B cell (primary cell): Measurements from ENCODE around the gene HK2. TPM values are rescaled to one million over a fixed set of nuclear protein-coding genes. Genes with fewer than 3 reads are reported as not detected.

Source experiments
- ATAC-seq: fragments of 200-7000 bp; cut with Tn5 transposase; one replicate; pipeline ENCODE4 v1.10.0; 2021; ENCODE audit warnings: low read depth, mild to moderate bottlenecking, moderate number of reproducible peaks, moderate library complexity
- CTCF ChIA-PET: fragments of 350-600 bp; sonication (Branson Sonifier 250); formaldehyde crosslinking; loops from one replicate; lab custom pipeline; 2021; ENCODE audit warnings: antibody characterized with exemption, inconsistent platforms; lab: Charles Lee
- POLR2A ChIA-PET: fragments of 350-600 bp; sonication (Branson Sonifier 250); formaldehyde crosslinking; loops from one replicate; lab custom pipeline; 2021; ENCODE audit warnings: antibody characterized with exemption; lab: Charles Lee
- DNase-seq: peaks from one replicate; pipeline ENCODE4 v3.0.0; 2013
- H2AFZ ChIP-seq: 2 replicates; pipeline ENCODE4 v1.6.1; 2012; ENCODE audit warnings: mild to moderate bottlenecking, low read depth, low read length; ENCODE audit not compliant: insufficient read depth, poor library complexity, severe bottlenecking
- H3K27ac ChIP-seq, 2 donors: 1 replicate in 1 of 2; 2 replicates in 1 of 2; pipeline ENCODE4 v1.5.1; 2012 to 2013; ENCODE audit warnings: low read length in 2 of 2, mild to moderate bottlenecking in 2 of 2, moderate library complexity in 1 of 2
- H3K27me3 ChIP-seq, 4 experiments: fragments of 200-600 bp in 1 of 4; sonication (generic) in 1 of 4; replicated peaks in 1 of 4; 1 replicate in 2 of 4; 2 replicates in 2 of 4; pipeline versions ENCODE4 v1.6.1 to v1.7.0; 2013 to 2016; ENCODE audit warnings: low read length in 3 of 4, mild to moderate bottlenecking in 2 of 4, mixed read lengths in 1 of 4, moderate library complexity in 1 of 4; ENCODE audit not compliant: insufficient read depth in 4 of 4, control insufficient read depth in 3 of 4; ENCODE audit errors: control extremely low read depth in 1 of 4
- H3K36me3 ChIP-seq, 2 experiments: replicated peaks in 1 of 2; 1 replicate in 1 of 2; 2 replicates in 1 of 2; pipeline versions ENCODE4 v1.6.1 to v1.7.1; 2013; ENCODE audit warnings: low read length in 1 of 2; ENCODE audit not compliant: insufficient read depth in 2 of 2, control insufficient read depth in 1 of 2; ENCODE audit errors: control extremely low read depth in 1 of 2, extremely low read depth in 1 of 2
- H3K4me1 ChIP-seq, 2 donors: fragments of 200-600 bp in 1 of 2; sonication (generic) in 1 of 2; 1 replicate in 1 of 2; 2 replicates in 1 of 2; pipeline versions ENCODE4 v1.5.1 to v1.6.1; 2013 to 2017; ENCODE audit warnings: low read length in 2 of 2; ENCODE audit not compliant: control insufficient read depth in 2 of 2, insufficient read depth in 2 of 2
- H3K4me2 ChIP-seq: replicated peaks from 2 replicates; pipeline ENCODE3; 2012; ENCODE audit warnings: mild to moderate bottlenecking, low read depth, low read length; ENCODE audit not compliant: poor library complexity, severe bottlenecking
- H3K4me3 ChIP-seq, 5 experiments: fragments of 200-600 bp in 1 of 5; sonication (generic) in 1 of 5; 1 replicate in 3 of 5; 2 replicates in 2 of 5; pipeline versions ENCODE4 v1.5.1 to v1.7.0; 2011 to 2016; ENCODE audit warnings: low read length in 4 of 5, mild to moderate bottlenecking in 4 of 5, low read depth in 2 of 5, control low read depth in 1 of 5, moderate library complexity in 1 of 5; ENCODE audit not compliant: insufficient read depth in 1 of 5; ENCODE audit errors: control extremely low read depth in 1 of 5, extremely low read depth in 1 of 5
- H3K79me2 ChIP-seq: fragments of 200-600 bp; sonication (generic); one replicate; pipeline ENCODE4 v1.6.0; 2016; ENCODE audit warnings: low read length; ENCODE audit not compliant: control insufficient read depth, insufficient read depth
- H3K9ac ChIP-seq: fragments of 200-600 bp; sonication (generic); 2 replicates; pipeline ENCODE4 v1.6.1; 2017; ENCODE audit warnings: mild to moderate bottlenecking, low read length, moderate library complexity
- H3K9me3 ChIP-seq, 3 donors: one replicate each; pipeline versions ENCODE4 v1.6.1 to v1.7.1; 2013; ENCODE audit warnings: low read length in 2 of 3; ENCODE audit not compliant: control insufficient read depth in 2 of 3, insufficient read depth in 1 of 3; ENCODE audit errors: control extremely low read depth in 1 of 3
- H4K20me1 ChIP-seq: 2 replicates; pipeline ENCODE4 v1.6.0; 2012; ENCODE audit warnings: mild to moderate bottlenecking, low read length; ENCODE audit not compliant: insufficient read depth, control insufficient read depth, poor library complexity, severe bottlenecking
- H3K27ac Mint-ChIP-seq: one replicate; pipeline ENCODE4 v1.8.0; 2021; ENCODE audit warnings: mixed read lengths
- H3K27me3 Mint-ChIP-seq: one replicate; pipeline ENCODE4 v1.8.0; 2021; ENCODE audit warnings: mixed read lengths
- H3K4me1 Mint-ChIP-seq: one replicate; pipeline ENCODE4 v1.8.0; 2021; ENCODE audit warnings: mixed read lengths
- H3K4me3 Mint-ChIP-seq: one replicate; pipeline ENCODE4 v1.8.0; 2021; ENCODE audit warnings: mixed read lengths
- H3K9me3 Mint-ChIP-seq: one replicate; pipeline ENCODE4 v1.8.0; 2022; ENCODE audit warnings: mixed read lengths; ENCODE audit not compliant: insufficient read depth
- CTCF ChIP-seq: fragments of 200-600 bp; IDR thresholded peaks from one replicate; pipeline ENCODE4 v1.8.0; 2022; ENCODE audit warnings: antibody characterized with exemption, mild to moderate bottlenecking
- EZH2 ChIP-seq: IDR thresholded peaks from 2 replicates; pipeline ENCODE4 v1.6.1; 2012; ENCODE audit warnings: borderline replicate concordance, low read depth, mild to moderate bottlenecking, moderate library complexity, low read length; ENCODE audit not compliant: insufficient read depth, poor library complexity, severe bottlenecking
- WGBS: methylation state at CpG from one replicate; pipeline ENCODE4 v1.1.5; 2013; ENCODE audit warnings: missing lambda C conversion rate; ENCODE audit not compliant: insufficient coverage; 5-methylcytosine and 5-hydroxymethylcytosine counted together
- intact Hi-C: fragments of 100-400 bp; cut with micrococcal nuclease; formaldehyde crosslinking; loops from one replicate; pipeline ENCODE4 v1.10.0; 2022
- polyA plus RNA-seq: library from polyadenylated mRNA; depleted of rRNA; stranded (reverse); fragments of >200 nt; gene quantifications from 2 replicates; pipeline ENCODE4 v1.2.3, GENCODE V29; 2012
- total RNA-seq, 2 donors: library from RNA; stranded (reverse); fragments of 120-200 nt in 1 of 2; gene quantifications; 1 replicate in 1 of 2; 2 replicates in 1 of 2; pipeline versions ENCODE4 v1.2.3 to v1.2.4, GENCODE V29; 2013 to 2022

HK2 gene
- total and polyA plus RNA-seq, 2 donors (not counting 1 experiment from before 2014, with no cell fraction given): 5.0 to 5.7 TPM

GRCh38 chr2:74867841-74868658 is 34.1 kb downstream of the HK2 start:
- intact Hi-C loops: no loop called here
- 98% methylated on average over 8 of the region's 14 CpGs for WGBS
- CTCF ChIA-PET: interaction anchor here (1.0 to 1.6 kb wide), 4 partner anchors 8 to 177 kb away, joined by 3 to 6 read pairs (median 4); no protein-coding TSS in a partner anchor
- Histone ChIP-seq H3K27me3 (no peaks in the 10 kb centered on the region), H4K20me1 (no peaks in the 10 kb centered on the region), H2AFZ (no peak overlapping the region), H3K36me3 (peaks cover 9 to 20% of the 10 kb centered on the region in 2 experiments), H3K4me3 (no peak overlapping the region), H3K9ac (no peak overlapping the region), H3K4me1 (peaks cover 17 to 32% of the 10 kb centered on the region in 2 donors), H3K9me3 (peaks cover 0 to 3% (median 0%) of the 10 kb centered on the region in 3 donors), H3K4me2 (no peak overlapping the region), H3K79me2 (peaks cover 16% of the 10 kb centered on the region), H3K27ac (no peak overlapping the region)
- ATAC-seq: no peak
- TF ChIP-seq CTCF (no peak), EZH2 (no peak)
- peaks cover 42% of the 10 kb centered on the region for H3K4me1 Mint-ChIP-seq
- no peaks in the 10 kb centered on the region for H3K9me3 Mint-ChIP-seq
- no peak for DNase-seq
- no peak overlapping the region for H3K4me3 Mint-ChIP-seq
- POLR2A ChIA-PET: no interaction called here
- peak overlapping the region; percentile 21 for H3K27ac Mint-ChIP-seq
- H3K27me3 Mint-ChIP-seq: no peaks in the 10 kb centered on the region

- peak overlapping the region; percentile 1 for H3K4me2 ChIP-seq
- H3K27me3 ChIP-seq: no peaks in the 10 kb centered on the region
- no peak overlapping the region for H3K27ac ChIP-seq
- Mint-ChIP-seq H3K27ac (no peak overlapping the region), H3K4me1 (peaks cover 29% of the 10 kb centered on the region), H3K27me3 (no peaks in the 10 kb centered on the region), H3K9me3 (no peaks in the 10 kb centered on the region), H3K4me3 (no peak overlapping the region)
- peaks cover 6 to 20% of the 10 kb centered on the region in 2 donors for H3K4me1 ChIP-seq
- no peak overlapping the region for H3K4me3 ChIP-seq
- no peak overlapping the region for H3K9ac ChIP-seq
- no peak for TF ChIP-seq EZH2
- no peak for TF ChIP-seq CTCF
- peaks cover 0 to 3% (median 0%) of the 10 kb centered on the region in 3 donors for H3K9me3 ChIP-seq
- DNase-seq: no peak
- ATAC-seq: no peak
- CTCF ChIA-PET: interaction anchor here (1.0 to 10.2 kb wide), 5 partner anchors 8 to 179 kb away, joined by 3 to 269 read pairs (median 4); no protein-coding TSS in a partner anchor
- H3K36me3 ChIP-seq: peaks cover 11 to 30% of the 10 kb centered on the region in 2 experiments
- H2AFZ ChIP-seq: no peak overlapping the region
- intact Hi-C loops: no loop called here
- H3K79me2 ChIP-seq: peaks cover 11% of the 10 kb centered on the region
- POLR2A ChIA-PET: interaction anchor here (0.7 kb wide), 1 partner anchor 37 kb away, joined by 4 read pairs; no protein-coding TSS in a partner anchor
- H4K20me1 ChIP-seq: no peaks in the 10 kb centered on the region
- WGBS: no CpG with 5 or more reads among the region's 6 CpGs
Measured at GRCh38 chr2:74869517-74869916, 35.6 kb downstream of the HK2 start.
